D341Med (cell line): ENCODE results near the gene CAPRIN1.

Source experiments
- DNase-seq: peaks from one replicate; pipeline ENCODE4 v3.0.0; 2012; ENCODE audit warnings: low spot score

The CAPRIN1 gene, protein sequence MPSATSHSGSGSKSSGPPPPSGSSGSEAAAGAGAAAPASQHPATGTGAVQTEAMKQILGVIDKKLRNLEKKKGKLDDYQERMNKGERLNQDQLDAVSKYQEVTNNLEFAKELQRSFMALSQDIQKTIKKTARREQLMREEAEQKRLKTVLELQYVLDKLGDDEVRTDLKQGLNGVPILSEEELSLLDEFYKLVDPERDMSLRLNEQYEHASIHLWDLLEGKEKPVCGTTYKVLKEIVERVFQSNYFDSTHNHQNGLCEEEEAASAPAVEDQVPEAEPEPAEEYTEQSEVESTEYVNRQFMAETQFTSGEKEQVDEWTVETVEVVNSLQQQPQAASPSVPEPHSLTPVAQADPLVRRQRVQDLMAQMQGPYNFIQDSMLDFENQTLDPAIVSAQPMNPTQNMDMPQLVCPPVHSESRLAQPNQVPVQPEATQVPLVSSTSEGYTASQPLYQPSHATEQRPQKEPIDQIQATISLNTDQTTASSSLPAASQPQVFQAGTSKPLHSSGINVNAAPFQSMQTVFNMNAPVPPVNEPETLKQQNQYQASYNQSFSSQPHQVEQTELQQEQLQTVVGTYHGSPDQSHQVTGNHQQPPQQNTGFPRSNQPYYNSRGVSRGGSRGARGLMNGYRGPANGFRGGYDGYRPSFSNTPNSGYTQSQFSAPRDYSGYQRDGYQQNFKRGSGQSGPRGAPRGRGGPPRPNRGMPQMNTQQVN

DNA sequence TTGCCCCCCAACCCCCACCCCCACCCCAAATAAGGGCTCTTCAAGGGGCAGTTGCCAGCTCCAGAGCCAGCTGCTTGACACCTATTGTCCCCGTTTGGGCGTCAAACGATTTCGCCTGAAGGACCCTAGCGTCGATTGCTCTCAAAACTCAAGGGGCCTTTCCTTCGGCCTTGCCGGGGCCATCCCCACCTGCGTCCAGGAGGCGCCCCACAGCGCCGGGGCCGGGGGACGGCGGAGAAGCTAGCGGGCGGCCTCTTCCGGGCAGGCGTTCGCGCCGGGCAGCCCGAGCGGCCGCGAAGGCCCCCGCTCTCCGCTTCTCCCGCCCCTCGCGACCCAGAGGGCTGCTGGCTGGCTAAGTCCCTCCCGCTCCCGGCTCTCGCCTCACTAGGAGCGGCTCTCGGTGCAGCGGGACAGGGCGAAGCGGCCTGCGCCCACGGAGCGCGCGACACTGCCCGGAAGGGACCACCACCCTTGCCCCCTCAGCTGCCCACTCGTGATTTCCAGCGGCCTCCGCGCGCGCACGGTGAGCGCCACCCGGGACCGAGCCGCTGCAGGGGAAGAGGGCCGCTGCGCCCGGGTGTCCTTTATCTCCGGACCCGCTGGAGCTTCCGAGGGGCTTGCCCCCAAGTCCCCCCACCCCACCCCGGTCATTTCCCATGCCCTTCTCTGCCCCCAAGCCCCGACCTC is at the start of gene CAPRIN1:
CAPRIN1 (plus strand) TSS at position 383 of the 687 bp plus-strand sequence. CDS start 690 bp downstream, outside the sequence.
- DNase-seq = peak; percentile 93

DNA sequence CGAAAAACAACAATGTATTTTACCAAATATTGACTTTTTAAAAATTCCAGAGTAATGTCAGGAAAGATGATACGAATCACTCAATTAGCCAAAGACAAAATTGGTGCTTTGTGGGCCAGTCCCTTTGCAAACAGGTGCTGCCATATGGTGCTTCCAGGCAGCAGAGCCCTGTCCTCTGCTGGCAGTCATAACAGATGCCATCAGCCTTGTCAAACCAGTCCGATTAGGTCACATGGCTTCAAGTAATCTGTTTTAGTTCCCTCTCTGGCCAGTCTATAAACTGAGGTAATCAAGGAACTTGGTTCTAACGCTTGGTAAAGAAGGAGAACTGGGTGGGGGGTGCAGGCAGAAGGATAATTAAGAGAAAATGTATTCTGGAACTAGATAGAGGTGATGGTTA is 49.1 kb upstream of the CAPRIN1 start:
- peak; percentile 50 for DNase-seq

DNA sequence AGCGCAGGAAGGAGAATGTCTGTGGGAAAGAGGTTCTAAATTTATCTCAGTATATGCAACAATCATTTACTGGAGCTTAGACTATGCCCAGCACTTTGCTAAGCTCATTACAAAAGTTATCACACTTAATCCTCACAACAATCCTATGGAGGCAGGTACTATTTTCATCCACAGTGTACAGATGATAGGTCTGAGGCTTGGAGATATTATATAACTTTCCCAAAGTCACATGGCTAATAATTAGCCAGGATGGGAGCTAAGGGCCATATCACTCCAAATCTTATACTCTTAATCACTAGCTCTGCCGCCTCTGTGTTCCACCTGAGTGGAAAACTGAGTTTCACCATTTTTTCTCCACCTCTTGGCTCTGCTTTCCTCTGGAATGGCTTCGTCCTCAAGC is 47.3 kb upstream of the CAPRIN1 start:
- no peak for DNase-seq

DNA sequence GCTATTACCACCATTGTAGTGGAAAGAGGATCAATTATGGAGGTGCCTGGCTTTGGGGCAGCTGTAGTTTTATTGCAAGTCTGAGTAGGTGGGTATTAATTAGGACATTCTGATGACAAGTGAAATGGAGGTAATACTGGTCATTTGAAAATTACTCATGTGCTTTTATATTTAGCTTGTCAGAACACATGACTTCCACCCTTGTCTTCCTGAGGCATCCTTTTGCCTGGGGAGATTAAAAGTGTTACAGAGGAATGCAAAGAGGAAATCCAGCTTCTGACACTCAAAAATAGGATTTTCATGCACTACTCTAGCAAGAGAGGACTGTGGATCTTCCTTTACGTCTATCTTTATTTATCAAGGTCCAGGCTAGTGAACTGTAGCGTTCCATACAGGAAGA is 44.7 kb upstream of the CAPRIN1 start:
- no peak for DNase-seq

DNA sequence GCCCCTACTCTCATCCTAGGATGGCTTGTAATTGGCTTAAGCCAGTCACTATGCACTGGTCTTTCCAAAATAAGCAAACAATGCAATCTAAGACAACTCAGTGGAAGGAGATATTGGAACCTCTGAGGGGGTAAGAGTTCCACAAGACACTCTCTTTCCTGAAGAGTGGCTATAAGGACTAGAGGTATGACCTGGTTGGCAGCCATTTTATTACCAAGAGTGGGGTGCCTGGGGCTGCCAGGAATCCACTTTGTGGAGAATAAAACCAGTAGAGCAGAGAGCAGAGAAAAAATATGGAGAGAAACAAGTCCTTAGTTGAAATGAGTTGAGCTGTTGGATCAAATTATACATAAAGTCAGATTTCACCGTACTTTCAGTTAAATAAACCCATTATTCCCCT is 38.8 kb upstream of the CAPRIN1 start:
- DNase-seq = no peak

DNA sequence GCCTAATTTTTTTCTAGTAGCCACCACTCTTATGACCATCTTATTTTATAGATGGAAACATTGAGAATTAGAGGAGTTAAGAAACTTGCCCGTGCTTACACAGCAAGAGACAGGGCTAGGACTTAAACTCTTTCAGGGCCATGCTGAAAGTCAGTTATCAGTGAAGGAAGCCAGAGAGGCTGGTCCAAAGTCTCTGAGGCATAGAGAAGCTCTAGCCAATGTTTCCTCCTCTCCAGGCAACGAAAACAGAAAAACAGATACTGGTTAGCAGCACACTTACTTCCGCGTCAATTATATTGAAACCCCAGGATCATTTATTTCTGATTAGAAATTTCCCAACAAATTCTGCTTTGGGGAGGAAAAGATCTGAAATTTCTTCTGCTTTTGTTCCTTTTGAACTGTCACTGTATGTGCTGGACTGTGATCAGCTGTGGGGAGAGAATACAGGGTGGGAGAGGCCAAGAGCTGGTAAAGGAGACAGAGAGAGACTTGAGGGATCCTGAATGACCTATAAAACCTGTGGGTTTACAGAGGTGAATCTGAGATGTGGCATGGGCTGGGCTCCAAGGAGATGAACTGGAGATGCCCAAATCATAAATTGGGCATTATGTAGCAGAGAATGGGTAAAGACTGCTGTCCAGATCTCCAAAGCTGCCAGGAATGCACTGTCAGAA is 37.5 kb upstream of the CAPRIN1 start:
- no peak for DNase-seq

DNA sequence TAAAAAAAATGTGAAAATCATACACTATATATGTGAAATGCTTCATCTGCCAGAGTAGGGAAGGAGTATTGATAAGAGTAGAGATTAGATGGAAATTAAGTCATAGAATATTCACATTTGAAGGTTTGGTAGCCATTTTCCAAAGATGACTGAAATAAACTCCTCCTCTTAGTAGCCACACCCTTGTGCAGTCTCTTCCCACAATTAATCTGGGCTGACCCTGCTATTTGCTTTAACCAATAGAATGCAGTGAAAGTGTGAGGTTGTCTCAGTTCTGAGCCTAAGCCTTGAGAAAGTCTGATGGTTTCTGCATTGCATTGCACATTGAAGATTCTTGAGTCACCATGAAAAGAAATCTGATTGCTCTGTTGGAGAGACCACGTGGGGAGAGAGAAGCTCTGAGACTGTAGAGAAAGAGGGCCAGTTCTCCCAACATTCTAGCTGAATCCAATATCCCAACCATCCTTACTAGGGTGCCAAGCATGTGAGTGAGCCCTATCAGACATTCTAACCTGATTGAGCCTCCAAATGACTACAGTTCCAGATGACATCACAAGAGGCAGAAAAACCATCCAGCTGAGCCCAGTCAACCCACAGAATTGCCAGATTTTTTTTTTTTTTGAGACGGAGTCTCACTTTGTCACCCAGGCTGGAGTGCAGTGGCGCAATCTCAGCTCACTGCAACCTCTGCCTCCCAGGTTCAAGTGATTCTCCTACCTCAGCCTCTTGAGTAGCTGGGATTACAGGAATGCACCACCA is 29.4 kb upstream of the CAPRIN1 start:
- DNase-seq = no peak

DNA sequence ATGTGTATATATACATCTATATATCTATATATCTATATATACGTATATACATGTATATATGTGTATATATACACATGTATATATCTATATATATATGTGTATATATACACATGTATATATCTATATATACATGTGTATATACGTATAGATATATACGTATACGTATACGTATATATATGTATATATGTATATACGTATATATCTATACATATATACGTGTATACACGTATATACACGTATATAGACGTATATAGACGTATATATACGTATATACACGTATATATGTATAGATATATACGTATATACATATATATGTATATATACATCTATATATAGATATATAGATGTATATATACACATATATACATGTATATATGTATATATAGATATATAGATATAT is 25.1 kb upstream of the CAPRIN1 start:
- DNase-seq = no peak

DNA sequence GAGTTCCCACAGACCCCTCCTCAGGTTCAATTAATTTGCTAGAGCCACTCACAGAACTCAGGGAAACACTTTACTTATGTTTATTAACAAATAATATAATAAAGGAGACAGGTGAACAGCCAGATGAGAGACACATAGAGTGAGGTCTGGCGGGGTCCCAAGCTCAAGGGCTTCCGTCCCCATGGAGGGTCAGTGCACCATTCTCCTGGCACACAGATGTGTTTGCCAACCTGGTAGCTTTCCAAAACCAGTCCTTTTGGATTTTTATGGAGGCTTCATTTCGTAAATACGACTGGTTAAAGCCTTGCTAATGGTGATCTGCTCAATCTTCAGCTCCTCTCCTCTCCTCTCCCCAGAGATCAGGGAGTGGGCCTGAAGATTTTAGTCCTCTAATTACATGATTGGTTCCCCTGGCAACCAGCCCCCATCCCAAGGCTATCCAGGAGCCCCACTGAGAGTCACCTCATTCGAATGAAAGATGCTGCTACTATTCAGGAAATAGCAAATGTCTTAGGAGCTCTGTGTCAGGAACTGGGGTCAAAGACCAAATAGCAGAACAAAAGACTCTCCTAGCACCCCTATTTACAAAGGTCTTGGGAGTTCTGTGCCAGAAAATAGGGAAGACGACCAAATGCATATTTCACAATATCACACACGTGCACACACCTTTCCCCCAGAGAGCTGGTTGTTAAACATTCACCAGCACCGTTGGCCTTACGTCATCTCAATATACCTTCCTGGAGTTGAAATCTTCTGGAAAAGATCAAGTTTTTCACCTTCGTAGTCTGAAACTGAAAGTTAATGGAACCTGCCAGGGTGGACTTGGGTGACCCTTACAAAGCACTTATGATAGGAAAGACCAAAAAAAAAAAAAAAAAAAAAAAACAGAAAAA is 23.8 kb upstream of the CAPRIN1 start:
- DNase-seq = no peak

DNA sequence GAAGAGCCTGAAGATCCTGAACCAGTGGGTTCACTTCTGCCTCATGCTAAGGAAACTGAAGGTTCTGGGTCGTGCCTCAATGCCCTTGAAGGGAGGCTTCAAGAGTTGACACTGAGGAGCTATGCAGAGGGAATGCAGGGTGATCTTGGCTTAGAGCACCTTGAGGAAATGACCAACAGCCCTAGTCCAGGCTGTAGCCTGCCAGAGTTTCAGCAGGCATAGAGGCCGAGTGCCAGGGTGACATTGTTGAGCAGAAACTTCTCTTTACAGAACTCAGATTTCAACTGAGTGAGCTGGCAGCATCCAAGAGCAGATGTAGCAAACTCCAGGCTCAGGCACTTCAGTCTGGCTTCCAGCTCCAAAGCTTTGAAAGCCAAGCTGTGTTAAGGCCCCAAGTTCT is 23.1 kb upstream of the CAPRIN1 start:
- DNase-seq = no peak

DNA sequence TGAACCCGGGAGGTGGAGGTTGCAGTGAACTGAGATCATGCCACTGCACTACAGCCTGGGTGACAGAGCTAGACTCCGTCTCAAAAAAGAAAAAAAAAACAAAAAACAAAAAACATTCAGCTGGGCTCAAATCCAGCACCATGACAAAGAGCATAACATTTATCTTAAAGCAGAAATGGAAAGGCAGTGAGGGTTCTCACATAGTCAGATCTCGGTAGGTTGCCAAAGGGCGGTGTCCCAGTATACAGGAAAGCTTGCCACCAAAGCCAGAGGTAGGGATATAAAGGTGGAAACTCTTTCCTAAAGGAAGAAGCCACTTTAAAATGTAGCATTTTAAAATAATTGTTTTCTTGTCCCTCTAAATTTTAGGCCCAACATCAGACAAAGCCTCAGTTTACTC is 22.4 kb upstream of the CAPRIN1 start:
- DNase-seq = no peak

DNA sequence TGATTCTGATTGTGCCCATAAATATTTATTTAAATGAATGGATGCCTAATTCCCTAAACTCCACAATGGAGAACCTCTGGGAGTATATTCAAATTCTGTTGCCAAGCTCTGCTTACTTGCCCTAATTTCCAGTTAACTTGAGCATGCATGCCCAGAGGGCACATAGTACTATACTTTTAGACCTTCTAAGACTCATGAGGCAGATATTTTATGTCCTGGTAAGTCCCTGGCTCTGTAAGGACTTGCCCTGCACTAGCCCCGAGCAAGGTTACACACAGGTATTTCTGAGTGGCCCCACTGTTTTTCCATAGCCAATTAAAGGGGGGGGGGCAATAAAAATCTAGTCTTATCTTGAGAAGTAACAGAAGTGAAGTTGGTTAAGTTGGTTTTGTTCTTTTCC is 21.1 kb upstream of the CAPRIN1 start:
- no peak for DNase-seq

DNA sequence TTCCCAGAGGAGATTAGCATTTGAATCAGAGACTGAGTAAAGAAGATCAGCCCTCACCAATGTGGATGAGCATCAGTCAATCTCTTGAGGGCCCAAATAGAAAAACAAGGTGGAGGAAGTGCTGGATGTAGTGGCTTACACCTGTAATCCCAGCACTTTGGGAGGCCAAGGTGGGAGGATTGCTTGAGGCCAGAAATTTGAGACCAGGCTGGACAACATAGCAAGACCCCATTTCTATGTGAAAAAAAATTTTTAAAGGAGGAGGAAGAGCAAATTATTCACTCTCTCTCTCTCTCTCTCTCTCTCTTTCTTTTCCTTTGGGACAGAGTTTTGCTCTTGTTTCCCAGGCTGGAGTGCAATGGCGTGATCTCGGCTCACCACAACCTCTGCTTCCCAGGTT is 18.1 kb upstream of the CAPRIN1 start:
- DNase-seq = no peak

DNA sequence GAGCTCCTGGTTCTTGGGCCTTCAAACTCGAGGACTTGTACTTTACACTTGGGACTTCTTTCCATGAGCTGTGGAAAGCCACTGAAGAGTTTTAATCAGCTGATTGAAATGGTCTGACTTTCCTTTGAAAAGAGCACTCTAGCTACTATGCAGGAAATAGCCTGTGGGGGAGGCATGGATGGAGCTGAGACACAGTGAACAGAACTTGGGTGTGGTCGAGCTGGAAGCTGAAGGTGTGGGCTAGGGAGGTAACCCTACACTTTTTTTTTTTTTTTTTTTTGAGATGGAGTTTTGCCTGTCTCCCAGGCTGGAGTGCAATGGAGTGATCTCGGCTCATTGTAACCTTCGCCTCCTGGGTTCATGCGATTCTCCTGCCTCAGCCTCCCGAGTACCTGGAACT is 17.5 kb upstream of the CAPRIN1 start:
- no peak for DNase-seq

DNA sequence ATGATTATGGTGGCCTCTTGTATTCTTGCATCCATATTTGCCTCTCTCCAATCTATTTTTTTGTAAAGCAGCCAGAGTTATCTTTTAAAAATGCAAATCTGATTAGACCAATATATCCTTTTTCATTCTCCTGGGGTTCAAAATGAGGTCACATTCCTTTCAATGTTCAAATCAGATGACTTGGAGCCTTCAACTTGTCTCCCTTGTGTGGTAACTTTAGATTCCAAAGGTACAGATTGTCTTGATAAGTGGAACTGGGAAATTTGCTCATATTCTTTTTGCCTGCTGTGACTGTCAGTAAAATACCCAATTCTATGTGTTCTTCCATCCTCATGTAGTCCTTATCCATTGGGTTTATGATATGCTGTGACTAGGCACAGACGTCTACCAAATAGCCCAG is 15.1 kb upstream of the CAPRIN1 start:
- DNase-seq = no peak

DNA sequence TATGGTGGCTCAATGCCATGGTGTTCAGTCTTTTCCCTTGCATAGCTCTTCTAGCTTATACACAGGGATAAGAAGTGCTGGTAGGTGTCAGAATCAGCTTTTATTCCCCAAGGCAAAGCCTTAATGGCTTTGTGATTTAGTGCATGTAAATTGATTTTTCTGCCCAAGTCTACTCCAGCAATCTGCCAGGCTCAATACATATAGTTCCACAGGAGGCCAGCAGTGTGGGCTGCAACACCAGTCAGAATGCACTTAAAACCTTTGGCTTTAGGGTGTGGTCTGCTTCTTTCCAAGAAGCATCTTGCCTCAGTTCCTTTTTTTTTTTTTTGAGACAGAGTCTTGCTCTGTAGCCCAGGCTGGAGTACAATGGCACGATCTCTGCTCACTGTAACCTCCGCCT is 14.5 kb upstream of the CAPRIN1 start:
- no peak for DNase-seq

DNA sequence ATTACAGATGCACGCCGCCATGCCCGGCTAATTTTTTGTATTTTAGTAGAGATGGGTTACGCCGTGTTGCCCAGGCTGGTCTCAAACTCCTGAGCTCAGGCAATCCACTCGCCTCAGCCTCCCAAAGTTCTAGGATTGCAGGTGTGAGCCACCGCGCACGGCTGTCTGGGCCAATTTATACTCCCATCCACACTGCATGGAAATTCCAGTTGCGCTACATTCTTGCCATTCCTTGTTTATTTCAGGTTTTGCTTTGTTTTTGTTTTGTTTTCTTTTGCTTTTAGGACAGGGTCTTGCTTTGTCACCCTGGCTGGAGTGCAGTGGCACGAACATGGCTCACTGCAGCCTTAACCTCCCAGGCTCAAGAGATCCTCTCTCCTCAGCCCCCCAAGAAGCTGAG is 11.0 kb upstream of the CAPRIN1 start:
- no peak for DNase-seq

DNA sequence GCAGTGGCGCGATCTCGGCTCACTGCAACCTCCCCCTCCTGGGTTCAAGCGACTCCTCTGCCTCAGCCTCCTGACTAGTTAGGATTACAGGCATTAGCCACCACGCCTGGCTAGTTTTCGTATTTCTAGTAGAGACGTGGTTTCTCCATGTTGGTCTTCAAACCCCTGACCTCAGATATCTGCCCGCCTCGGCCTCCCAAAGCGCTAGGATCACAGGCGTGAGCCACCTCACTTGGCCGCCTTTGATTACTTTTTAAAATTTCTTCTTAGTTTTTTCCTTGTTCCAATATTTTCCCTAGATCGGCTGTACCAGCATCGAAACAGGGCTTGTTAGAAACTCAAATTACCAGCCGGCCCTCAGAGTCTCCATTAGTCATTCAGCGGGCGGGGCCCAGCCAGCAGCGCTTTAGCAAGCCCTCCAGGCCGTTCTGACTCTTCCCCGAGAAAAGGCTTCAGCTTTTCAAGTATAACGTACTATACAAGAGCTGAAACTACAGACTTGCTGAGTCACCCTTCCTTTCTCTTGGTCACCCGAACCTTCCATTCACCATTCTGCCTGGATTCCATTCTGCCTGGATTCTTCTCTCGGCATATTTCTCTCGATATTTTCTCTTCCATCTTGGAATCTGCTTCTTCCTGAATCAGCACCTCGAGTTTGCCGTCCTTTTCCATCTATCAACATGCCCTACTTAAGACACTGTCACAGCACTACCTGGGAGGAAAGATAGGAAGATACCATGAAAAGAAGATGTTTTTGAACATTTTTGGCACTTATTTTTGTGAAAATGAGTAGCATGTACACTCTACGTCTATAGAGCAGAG is 6.7 kb upstream of the CAPRIN1 start:
- no peak for DNase-seq

DNA sequence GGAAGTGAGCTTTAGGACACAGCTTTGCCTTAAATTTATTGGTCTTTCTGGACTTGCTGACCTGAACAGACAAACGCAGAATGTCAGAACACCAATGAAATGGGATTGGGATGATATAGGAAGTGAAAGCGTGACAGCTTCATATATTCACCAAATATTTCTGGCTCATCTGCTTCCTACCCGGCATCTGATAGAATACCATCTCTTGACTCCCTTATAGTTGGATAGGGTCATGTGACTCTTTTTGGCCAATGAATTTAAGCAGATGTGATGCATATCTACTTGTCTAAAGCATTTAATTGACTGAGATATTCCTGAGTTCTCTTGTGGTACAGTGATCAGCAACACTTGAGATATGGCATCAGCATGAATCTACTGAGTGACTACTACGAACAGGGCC is 2.5 kb upstream of the CAPRIN1 start:
- no peak for DNase-seq
